ENCODE measurements around the gene CCN5.

DNA sequence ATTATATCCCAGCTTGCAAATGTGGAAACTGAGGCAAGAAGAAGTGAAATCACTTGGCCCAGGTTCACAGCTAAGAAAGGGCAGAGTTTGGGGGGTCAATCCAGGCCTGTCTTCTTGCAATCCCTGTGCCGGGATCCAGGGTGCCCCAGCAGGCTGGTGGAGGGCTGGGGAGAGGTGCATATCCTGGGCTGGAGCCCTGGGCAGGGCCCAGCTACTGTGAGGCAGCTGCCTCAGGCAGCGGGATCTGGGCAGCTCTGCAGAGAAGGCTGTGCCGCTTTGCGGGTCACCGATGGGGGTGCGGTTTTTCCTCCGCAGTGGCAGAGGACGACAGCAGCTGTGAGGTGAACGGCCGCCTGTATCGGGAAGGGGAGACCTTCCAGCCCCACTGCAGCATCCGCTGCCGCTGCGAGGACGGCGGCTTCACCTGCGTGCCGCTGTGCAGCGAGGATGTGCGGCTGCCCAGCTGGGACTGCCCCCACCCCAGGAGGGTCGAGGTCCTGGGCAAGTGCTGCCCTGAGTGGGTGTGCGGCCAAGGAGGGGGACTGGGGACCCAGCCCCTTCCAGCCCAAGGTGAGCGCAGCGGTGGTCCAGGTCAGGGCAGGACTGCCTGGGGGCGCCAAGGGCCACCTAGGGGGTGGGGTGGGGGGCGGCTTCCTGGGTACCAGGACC, 9.4 kb downstream of the CCN5 start:
- TF ChIP-seq, protein P1, sequence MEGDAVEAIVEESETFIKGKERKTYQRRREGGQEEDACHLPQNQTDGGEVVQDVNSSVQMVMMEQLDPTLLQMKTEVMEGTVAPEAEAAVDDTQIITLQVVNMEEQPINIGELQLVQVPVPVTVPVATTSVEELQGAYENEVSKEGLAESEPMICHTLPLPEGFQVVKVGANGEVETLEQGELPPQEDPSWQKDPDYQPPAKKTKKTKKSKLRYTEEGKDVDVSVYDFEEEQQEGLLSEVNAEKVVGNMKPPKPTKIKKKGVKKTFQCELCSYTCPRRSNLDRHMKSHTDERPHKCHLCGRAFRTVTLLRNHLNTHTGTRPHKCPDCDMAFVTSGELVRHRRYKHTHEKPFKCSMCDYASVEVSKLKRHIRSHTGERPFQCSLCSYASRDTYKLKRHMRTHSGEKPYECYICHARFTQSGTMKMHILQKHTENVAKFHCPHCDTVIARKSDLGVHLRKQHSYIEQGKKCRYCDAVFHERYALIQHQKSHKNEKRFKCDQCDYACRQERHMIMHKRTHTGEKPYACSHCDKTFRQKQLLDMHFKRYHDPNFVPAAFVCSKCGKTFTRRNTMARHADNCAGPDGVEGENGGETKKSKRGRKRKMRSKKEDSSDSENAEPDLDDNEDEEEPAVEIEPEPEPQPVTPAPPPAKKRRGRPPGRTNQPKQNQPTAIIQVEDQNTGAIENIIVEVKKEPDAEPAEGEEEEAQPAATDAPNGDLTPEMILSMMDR (IDR thresholded peaks at IDR 0.05), result no peak
- TF ChIP-seq POLR2A (IDR thresholded peaks at IDR 0.05), result no peak

Measured in vagina (tissue), 2 donors.